Erythroblast (primary cell): ENCODE measurements around the gene PARK7.

ENCODE experiments used
- GATA1 ChIP-seq: IDR thresholded peaks from 2 replicates; pipeline ENCODE4 v1.6.1; 2011; ENCODE audit warnings: low read depth, mild to moderate bottlenecking, control low read depth, low read length, moderate library complexity
- POLR2A ChIP-seq: IDR thresholded peaks from 2 replicates; pipeline ENCODE4 v1.6.1; 2011; ENCODE audit warnings: mild to moderate bottlenecking, low read length

DNA sequence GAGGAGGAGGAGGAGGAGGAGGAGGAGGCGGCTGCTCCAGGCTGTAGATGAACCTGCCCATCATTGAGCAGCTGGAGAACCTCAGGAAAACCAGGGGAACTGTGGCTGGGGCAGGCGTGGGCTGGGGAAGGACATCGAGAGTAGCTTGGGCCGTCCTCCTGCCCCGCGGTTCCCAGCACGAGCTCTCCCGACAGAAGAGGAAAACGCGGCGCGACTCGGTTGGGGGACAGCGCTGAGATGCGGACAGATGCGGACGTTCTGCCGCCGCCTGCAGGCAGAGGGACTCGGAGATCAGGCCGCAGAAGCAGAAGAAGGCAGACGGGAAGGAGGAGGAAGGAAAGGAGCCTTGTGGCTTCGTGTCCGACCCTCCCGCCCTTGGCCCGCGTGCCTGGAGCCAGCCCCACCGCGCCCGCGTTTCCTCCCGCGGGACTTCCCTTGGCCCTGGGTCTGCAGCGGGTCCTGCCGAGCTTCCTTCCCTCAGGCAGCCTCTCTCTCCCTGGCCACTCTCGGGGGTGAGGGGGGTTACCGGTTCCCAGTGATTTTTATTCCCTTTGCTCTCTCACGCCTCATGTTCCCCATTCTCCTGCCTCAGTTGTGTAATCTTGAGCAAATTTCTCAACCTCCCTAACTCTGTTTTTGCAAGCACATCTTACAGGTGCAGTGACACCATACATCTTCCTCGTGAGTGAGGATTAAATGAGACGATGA is 19.1 kb upstream of the PARK7 start:
- TF ChIP-seq POLR2A, result no peak
- no peak for TF ChIP-seq GATA1
